SKM-1 treated with dmso at 0.1 percent for 144 hours (cell line): Measurements from ENCODE around the gene MOB3B.

ENCODE experiments used
- DNase-seq: peaks from one replicate; lab custom pipeline; 2025; ENCODE audit not compliant: unreplicated experiment; lab: John Stamatoyannopoulos, UW

Gene MOB3B

GRCh38 chr9:27394154-27394825, 135.3 kb downstream of the MOB3B start:
- no peak for DNase-seq

- no peak for DNase-seq
Observed at GRCh38 chr9:27393054-27393846, 136.4 kb downstream of the MOB3B start.

GRCh38 chr9:27392451-27392850, 137.2 kb downstream of the MOB3B start:
- DNase-seq, result no peak

GRCh38 chr9:27391040-27391895, 138.3 kb downstream of the MOB3B start:
- DNase-seq, result no peak

- DNase-seq, result no peak
Observed at GRCh38 chr9:27388150-27388549, 141.5 kb downstream of the MOB3B start.

GRCh38 chr9:27387722-27388121, 141.9 kb downstream of the MOB3B start:
- no peak for DNase-seq

- no peak for DNase-seq
Observed at GRCh38 chr9:27386571-27387091, 143.0 kb downstream of the MOB3B start.

- no peak for DNase-seq
Observed at GRCh38 chr9:27385606-27386322, 143.8 kb downstream of the MOB3B start.

- DNase-seq, result no peak
Observed at GRCh38 chr9:27384262-27385014, 145.2 kb downstream of the MOB3B start.

GRCh38 chr9:27383524-27383923, 146.1 kb downstream of the MOB3B start:
- no peak for DNase-seq

GRCh38 chr9:27382975-27383374, 146.6 kb downstream of the MOB3B start:
- DNase-seq, result no peak

GRCh38 chr9:27382308-27382707, 147.3 kb downstream of the MOB3B start:
- no peak for DNase-seq

- DNase-seq, result no peak
Observed at GRCh38 chr9:27379311-27380251, 150.0 kb downstream of the MOB3B start.

- no peak for DNase-seq
Observed at GRCh38 chr9:27377811-27378456, 151.7 kb downstream of the MOB3B start.

- DNase-seq, result no peak
Observed at GRCh38 chr9:27377147-27377807, 152.3 kb downstream of the MOB3B start.

GRCh38 chr9:27373851-27374250, 155.8 kb downstream of the MOB3B start:
- DNase-seq, result no peak

GRCh38 chr9:27372615-27373014, 157.0 kb downstream of the MOB3B start:
- no peak for DNase-seq

GRCh38 chr9:27371382-27371781, 158.2 kb downstream of the MOB3B start:
- DNase-seq, result no peak
